MV-4-11 (cell line): Measurements from ENCODE around the gene DISC1.
"Not testable (repeated sequence)": the region's sequence is repeated elsewhere in the genome, so short reads cannot be mapped to it uniquely, and the experiment has no call there.

Source experiments
- DNase-seq: peaks from one replicate; lab custom pipeline; 2025; lab: John Stamatoyannopoulos, UW

Gene DISC1

GRCh38 chr1:231770506-231771175, 144.1 kb downstream of the DISC1 start:
- DNase-seq, result no peak

- DNase-seq, result peak; percentile 88
Measured at GRCh38 chr1:231774719-231775335, 148.2 kb downstream of the DISC1 start.

GRCh38 chr1:231776010-231776756, 149.6 kb downstream of the DISC1 start:
- peak; percentile 35 for DNase-seq

- DNase-seq, result no peak
Measured at GRCh38 chr1:231776757-231777062, 150.1 kb downstream of the DISC1 start.

GRCh38 chr1:231778009-231778719, 151.6 kb downstream of the DISC1 start:
- peak; percentile 93 for DNase-seq

- no peak for DNase-seq
Measured at GRCh38 chr1:231779081-231779480, 152.5 kb downstream of the DISC1 start.

GRCh38 chr1:231781892-231782291, 155.3 kb downstream of the DISC1 start:
- peak; percentile 95 for DNase-seq

GRCh38 chr1:231785073-231785472, 158.5 kb downstream of the DISC1 start:
- DNase-seq, result not testable (repeated sequence)

GRCh38 chr1:231786126-231786525, 159.5 kb downstream of the DISC1 start:
- peak; percentile 72 for DNase-seq

- DNase-seq, result no peak
Measured at GRCh38 chr1:231792634-231793033, 166.0 kb downstream of the DISC1 start.

GRCh38 chr1:231793893-231794292, 167.3 kb downstream of the DISC1 start:
- DNase-seq, result no peak

- DNase-seq, result no peak
Measured at GRCh38 chr1:231796141-231796540, 169.6 kb downstream of the DISC1 start.

GRCh38 chr1:231799363-231799986, 172.9 kb downstream of the DISC1 start:
- no peak for DNase-seq

- peak; percentile 28 for DNase-seq
Measured at GRCh38 chr1:231800108-231800507, 173.5 kb downstream of the DISC1 start.

GRCh38 chr1:231801042-231801585, 174.5 kb downstream of the DISC1 start:
- no peak for DNase-seq

- DNase-seq, result peak; percentile 99
Measured at GRCh38 chr1:231803353-231803752, 176.8 kb downstream of the DISC1 start.

- DNase-seq, result peak; percentile 88
Measured at GRCh38 chr1:231806623-231807495, 180.3 kb downstream of the DISC1 start.

- DNase-seq, result no peak
Measured at GRCh38 chr1:231807541-231807940, 181.0 kb downstream of the DISC1 start.

GRCh38 chr1:231808116-231808515, 181.5 kb downstream of the DISC1 start:
- DNase-seq, result no peak

GRCh38 chr1:231808990-231809389, 182.4 kb downstream of the DISC1 start:
- peak; percentile 68 for DNase-seq

- DNase-seq, result no peak
Measured at GRCh38 chr1:231810415-231810814, 183.8 kb downstream of the DISC1 start.
